HFF-Myc (cell line): Measurements from ENCODE around the gene VEZF1.

ENCODE experiments used
- DNase-seq: peaks from one replicate; pipeline ENCODE4 v3.0.0-alpha.2; 2011; ENCODE audit warnings: low read depth; ENCODE audit errors: extremely low read depth
- H3K4me3 ChIP-seq: replicated peaks from 2 replicates; pipeline ENCODE4 v1.5.1; 2011; ENCODE audit warnings: low read depth, mild to moderate bottlenecking, control low read depth, low read length
- CTCF ChIP-seq: IDR thresholded peaks from 2 replicates; pipeline ENCODE4 v1.5.1; 2012; ENCODE audit warnings: mild to moderate bottlenecking, low read depth, low read length, control low read depth; ENCODE audit errors: missing control alignments

VEZF1 gene

GRCh38 chr17:57990037-57990436 lies 2.0 kb upstream of the VEZF1 start:
- H3K4me3 ChIP-seq, result no peak overlapping the region
- no peak for TF ChIP-seq CTCF
- DNase-seq, result no peak

GRCh38 chr17:57988301-57989250 lies 522 bp upstream of the VEZF1 start:
- TF ChIP-seq CTCF, result no peak

DNA sequence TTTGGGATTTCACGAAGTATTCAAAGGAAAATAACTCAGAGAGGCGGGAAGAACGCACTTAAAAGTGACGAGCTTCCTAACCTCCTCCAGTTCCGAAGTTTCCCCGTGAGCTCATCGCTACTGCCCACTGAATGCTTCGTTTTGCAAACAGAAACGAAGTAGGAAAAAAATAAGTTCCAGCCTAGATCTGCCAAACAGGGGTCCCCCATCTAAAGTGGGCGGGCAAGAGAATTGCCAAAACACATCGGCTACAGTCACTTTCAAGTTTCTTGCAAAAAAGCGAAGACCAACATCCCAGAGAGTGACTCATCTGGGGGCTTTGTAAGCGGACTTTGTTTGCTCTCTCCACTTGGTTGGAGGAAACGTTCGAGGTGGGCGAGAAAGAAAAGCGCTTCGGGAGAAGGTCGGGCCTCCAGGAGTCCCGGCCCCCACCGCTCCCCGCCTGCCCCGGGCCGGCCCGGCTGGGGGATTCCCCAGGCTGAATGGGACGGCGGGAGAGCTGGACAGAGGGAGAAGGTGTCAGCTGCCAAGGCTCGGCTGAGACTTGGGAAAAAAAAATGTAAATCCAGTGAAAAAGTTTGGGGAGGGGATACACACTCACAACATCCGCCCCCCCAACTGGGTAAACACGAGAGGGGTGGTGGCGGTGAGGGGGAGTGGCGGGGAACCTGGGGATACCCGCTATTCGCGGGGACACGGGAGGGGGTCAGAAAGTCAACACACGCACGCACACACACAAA lies 1.0 kb downstream of the VEZF1 start:
- no peak for DNase-seq
- peak overlapping the region; percentile 80 for H3K4me3 ChIP-seq
- no peak for TF ChIP-seq CTCF

More at GRCh38 chr17:57988301-57989250, 522 bp upstream of the VEZF1 start:
- H3K4me3 ChIP-seq, result peak overlapping the region; percentile 80
- no peak for DNase-seq

- DNase-seq, result no peak
These were observed 2.4 kb downstream of the VEZF1 start for GRCh38 chr17:57985675-57985974.

DNA sequence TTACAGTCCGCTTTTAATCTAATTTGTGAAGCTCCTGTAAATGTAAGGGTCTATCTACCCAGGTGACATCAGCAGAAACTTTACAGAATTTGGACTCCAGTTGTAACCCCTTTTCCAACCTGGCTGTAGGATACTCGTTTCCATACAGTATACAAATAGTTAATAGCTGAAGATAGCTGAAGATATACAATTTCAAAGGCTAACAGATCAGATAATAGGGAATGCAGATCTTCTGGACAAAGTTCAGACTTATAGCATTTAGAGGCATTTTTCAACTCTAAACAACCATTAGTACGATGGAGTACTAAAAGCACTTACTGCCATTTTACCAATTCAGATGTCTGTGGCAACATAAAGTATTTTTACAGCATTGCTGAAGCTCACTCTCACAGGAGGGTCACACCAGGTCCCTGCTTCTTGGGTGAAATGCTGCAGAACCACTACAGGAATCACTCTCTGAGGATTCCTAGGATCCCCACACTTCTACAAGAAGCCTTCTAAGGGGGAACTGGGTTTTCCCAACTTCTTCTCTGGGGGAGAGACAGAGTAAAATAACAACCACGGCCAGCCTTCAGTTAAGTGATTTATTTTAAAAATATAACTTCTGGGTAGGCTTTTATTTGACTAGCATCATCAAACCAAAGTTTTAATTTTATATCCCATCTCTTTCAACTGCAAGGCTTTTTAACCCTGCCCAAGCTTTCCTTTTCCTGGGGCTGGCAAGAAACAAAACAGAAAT lies 2.9 kb downstream of the VEZF1 start:
- DNase-seq, result no peak
- peak overlapping the region; percentile 19 for H3K4me3 ChIP-seq
- no peak for TF ChIP-seq CTCF

More at GRCh38 chr17:57985675-57985974, 2.4 kb downstream of the VEZF1 start:
- peak overlapping the region; percentile 80 for H3K4me3 ChIP-seq
- TF ChIP-seq CTCF, result no peak

DNA sequence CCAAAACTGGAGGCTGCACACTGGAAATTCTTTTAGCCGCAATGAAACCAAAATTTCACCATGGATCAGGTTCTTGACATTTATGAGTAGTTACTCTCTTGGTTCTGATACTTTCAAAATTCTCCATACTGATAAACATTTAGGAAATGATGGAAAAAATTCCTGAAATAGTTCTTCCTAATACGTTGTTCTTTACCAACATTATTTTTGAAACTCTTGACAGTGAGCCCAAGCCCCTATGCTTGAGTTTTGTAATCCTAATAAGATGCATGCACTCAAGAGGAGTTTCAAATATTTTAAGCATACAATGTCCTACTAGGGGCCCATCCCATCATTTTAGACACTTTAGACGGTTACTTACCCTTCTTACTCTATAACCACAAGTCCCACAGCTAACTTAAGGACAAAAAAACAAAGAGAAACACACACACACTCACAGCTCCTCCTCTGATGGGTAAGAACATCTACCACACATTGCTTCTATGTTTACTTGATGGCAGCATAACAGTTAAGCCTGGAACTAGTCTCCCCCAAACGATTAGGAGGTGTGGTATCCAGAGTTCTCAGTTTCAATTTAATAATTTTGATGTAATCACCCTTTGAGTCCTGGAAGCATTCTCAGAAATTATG lies 3.7 kb downstream of the VEZF1 start:
- H3K4me3 ChIP-seq, result no peak overlapping the region
- no peak for TF ChIP-seq CTCF
- no peak for DNase-seq
